ENCODE measurements around the gene RPS27L.

Gene RPS27L

GRCh38 chr15:63187589-63188226, 30.4 kb upstream of the RPS27L start:
- no peak for ATAC-seq

- ATAC-seq, result no peak
Measured at GRCh38 chr15:63186065-63186464, 28.8 kb upstream of the RPS27L start.

- no peak for ATAC-seq
Measured at GRCh38 chr15:63185206-63185605, 27.9 kb upstream of the RPS27L start.

GRCh38 chr15:63181648-63182047, 24.4 kb upstream of the RPS27L start:
- no peak for ATAC-seq

GRCh38 chr15:63180746-63181145, 23.5 kb upstream of the RPS27L start:
- no peak for ATAC-seq

- no peak for ATAC-seq
Measured at GRCh38 chr15:63178034-63178433, 20.8 kb upstream of the RPS27L start.

- ATAC-seq, result no peak
Measured at GRCh38 chr15:63176302-63176701, 19.0 kb upstream of the RPS27L start.

- ATAC-seq, result no peak
Measured at GRCh38 chr15:63172851-63173451, 15.7 kb upstream of the RPS27L start.

GRCh38 chr15:63172376-63172775, 15.1 kb upstream of the RPS27L start:
- ATAC-seq, result no peak

GRCh38 chr15:63169788-63170187, 12.5 kb upstream of the RPS27L start:
- ATAC-seq, result no peak

GRCh38 chr15:63166219-63166618, 8.9 kb upstream of the RPS27L start:
- no peak for ATAC-seq

GRCh38 chr15:63165166-63165859, 8.0 kb upstream of the RPS27L start:
- ATAC-seq, result no peak

GRCh38 chr15:63163217-63163616, 5.9 kb upstream of the RPS27L start:
- no peak for ATAC-seq

GRCh38 chr15:63160638-63161037, 3.4 kb upstream of the RPS27L start:
- no peak for ATAC-seq

- ATAC-seq, result peak in 1 of 2 donors; percentile 15
Measured at GRCh38 chr15:63157891-63158431, 684 bp upstream of the RPS27L start.

GRCh38 chr15:63156755-63157117, 541 bp downstream of the RPS27L start:
- no peak for ATAC-seq

GRCh38 chr15:63156086-63156710, 1.1 kb downstream of the RPS27L start:
- no peak for ATAC-seq

- ATAC-seq, result no peak
Measured at GRCh38 chr15:63155486-63155885, 1.8 kb downstream of the RPS27L start.

- ATAC-seq, result no peak
Measured at GRCh38 chr15:63151665-63152064, 5.6 kb downstream of the RPS27L start.

GRCh38 chr15:63146684-63147083, 10.6 kb downstream of the RPS27L start:
- ATAC-seq, result no peak

- ATAC-seq, result no peak
Measured at GRCh38 chr15:63145426-63145825, 11.9 kb downstream of the RPS27L start.

GRCh38 chr15:63140936-63141335, 16.3 kb downstream of the RPS27L start:
- peak; percentile 84 to 89 for ATAC-seq

- no peak for ATAC-seq
Measured at GRCh38 chr15:63136742-63137141, 20.5 kb downstream of the RPS27L start.

- peak; percentile 87 to 89 for ATAC-seq
Measured at GRCh38 chr15:63135804-63136203, 21.5 kb downstream of the RPS27L start.
